AG09309 (cell line): Measurements from ENCODE around the gene P3H1.

ENCODE experiments used
- DNase-seq: peaks from one replicate; pipeline ENCODE4 v3.0.0-alpha.2; 2010; ENCODE audit warnings: low read depth
- H3K4me3 ChIP-seq: 2 replicates; pipeline ENCODE4 v1.5.1; 2011; ENCODE audit warnings: mild to moderate bottlenecking, low read depth, low read length, moderate library complexity; ENCODE audit not compliant: control insufficient read depth
- TF ChIP-seq, protein P1 (sequence below): IDR thresholded peaks from 2 replicates; pipeline ENCODE4 v1.5.1; 2011; ENCODE audit warnings: mild to moderate bottlenecking, low read depth, low read length, inconsistent platforms; ENCODE audit not compliant: insufficient read depth, control insufficient read depth; ENCODE audit errors: missing control alignments

P3H1 gene

DNA sequence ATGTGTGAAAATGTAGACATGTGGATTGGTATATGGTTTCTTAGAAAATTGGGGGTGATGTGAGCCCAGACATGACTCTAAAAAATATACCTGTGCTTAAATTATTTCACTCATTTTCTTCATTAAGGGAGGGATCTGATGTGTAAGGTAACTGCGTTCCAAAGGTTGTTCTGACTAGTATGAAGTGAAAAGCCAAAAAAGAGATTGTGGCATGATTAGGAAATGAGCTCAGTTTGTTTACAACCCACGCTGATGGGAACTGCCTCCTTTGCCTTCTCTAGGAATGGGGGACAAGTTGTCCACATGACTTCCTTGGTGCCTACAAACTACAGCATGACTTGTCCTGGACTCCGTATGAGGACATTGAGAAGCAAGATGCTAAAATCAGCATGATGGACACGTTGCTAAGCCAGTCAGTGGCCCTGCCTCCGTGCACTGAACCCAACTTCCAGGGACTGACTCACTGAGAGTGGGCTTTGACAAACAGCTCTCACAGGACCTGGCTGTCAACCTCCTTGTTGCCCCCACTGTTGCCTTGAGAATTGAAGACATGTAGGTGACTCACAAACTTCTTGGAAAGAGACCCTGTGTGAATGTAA lies 8.2 kb upstream of the P3H1 start:
- no peak for DNase-seq
- H3K4me3 ChIP-seq: no peak overlapping the region
- TF ChIP-seq, protein P1, sequence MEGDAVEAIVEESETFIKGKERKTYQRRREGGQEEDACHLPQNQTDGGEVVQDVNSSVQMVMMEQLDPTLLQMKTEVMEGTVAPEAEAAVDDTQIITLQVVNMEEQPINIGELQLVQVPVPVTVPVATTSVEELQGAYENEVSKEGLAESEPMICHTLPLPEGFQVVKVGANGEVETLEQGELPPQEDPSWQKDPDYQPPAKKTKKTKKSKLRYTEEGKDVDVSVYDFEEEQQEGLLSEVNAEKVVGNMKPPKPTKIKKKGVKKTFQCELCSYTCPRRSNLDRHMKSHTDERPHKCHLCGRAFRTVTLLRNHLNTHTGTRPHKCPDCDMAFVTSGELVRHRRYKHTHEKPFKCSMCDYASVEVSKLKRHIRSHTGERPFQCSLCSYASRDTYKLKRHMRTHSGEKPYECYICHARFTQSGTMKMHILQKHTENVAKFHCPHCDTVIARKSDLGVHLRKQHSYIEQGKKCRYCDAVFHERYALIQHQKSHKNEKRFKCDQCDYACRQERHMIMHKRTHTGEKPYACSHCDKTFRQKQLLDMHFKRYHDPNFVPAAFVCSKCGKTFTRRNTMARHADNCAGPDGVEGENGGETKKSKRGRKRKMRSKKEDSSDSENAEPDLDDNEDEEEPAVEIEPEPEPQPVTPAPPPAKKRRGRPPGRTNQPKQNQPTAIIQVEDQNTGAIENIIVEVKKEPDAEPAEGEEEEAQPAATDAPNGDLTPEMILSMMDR: no peak

DNA sequence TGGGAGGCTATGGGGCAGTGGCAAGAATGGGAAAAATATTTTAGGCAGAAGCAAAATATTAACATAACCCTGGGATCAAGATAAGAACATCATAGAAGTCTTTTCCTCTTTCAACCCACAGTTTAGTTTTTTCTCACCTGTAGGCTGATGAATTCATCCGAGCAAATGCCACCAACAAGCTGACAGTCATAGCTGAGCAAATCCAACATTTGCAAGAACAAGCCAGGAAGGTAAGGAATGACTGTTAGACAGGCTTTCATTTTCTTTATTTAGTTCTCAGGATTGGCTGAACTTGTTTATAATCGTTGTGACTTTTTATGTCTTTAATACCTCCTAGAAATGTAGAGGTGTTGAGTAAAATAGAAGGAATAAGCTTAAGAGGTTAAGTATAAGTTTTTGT lies 6.6 kb upstream of the P3H1 start:
- no peak overlapping the region for H3K4me3 ChIP-seq
- TF ChIP-seq, protein P1: no peak
- DNase-seq: no peak

DNA sequence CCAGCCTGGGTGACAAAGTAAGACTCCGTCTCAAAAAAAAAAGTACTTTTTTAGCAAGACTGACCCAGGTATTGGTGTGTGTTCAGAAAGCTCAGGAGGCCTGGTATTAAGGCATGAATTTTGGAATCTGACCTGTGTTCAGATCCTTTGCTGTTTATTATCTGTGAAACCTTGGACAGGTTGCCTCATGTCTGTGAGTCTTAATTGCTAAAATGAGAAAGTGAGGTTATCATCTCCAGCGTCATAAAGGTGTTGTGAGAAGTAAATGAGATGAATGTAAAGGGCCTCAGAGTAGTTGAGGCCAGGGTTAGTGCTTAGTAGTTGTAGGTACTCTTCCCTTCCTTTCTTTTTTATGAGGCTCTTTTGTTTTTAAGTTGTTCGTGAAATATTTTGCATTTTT lies 3.0 kb upstream of the P3H1 start:
- TF ChIP-seq, protein P1: no peak
- H3K4me3 ChIP-seq: no peak overlapping the region
- DNase-seq: no peak

DNA sequence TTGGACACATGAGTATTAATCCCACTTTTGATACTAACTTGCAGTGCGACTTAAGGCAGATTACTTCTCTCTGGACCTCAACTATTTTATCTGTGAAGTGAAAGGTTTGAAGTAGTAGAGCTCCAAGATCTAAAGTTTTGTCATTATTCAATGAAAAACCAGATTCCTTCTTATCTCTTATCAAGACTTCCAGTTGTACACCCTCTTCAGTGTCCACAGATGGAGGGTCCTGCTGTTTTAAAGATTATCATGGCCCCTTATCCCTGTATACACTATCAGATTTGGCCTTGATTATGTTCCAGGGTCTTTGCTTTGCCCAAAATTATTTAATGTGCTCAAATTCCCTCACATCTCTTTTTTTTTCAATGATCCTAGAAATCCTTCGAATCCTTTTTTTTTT lies 1.3 kb upstream of the P3H1 start:
- no peak overlapping the region; the same call in 1 of the 2 replicates for H3K4me3 ChIP-seq
- no peak for DNase-seq
- TF ChIP-seq, protein P1: no peak

DNA sequence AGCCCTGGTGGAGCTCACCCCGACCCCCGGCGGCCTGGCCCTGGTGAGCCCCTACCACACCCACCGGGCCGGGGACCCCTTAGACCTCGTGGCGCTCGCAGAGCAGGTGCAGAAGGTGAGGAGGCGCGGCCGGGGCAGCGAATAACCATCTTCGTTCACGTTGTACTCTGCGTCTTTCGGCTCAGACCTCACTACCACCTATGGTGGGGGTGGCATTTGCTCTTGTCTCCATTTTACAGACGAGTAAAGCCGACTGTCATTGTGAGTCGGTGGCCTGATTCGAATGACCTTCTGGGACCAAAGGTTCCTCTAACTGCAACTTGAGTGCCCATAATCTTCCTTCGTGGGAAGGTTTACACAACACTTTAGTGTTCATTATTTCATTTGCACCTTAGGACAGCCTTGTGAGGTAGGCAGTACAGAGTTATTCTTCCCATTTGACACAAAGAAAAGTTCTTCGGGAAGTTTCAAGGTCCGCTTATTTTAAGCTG lies 727 bp upstream of the P3H1 start:
- no peak for DNase-seq
- TF ChIP-seq, protein P1: no peak
- H3K4me3 ChIP-seq: peak overlapping the region; percentile 98

DNA sequence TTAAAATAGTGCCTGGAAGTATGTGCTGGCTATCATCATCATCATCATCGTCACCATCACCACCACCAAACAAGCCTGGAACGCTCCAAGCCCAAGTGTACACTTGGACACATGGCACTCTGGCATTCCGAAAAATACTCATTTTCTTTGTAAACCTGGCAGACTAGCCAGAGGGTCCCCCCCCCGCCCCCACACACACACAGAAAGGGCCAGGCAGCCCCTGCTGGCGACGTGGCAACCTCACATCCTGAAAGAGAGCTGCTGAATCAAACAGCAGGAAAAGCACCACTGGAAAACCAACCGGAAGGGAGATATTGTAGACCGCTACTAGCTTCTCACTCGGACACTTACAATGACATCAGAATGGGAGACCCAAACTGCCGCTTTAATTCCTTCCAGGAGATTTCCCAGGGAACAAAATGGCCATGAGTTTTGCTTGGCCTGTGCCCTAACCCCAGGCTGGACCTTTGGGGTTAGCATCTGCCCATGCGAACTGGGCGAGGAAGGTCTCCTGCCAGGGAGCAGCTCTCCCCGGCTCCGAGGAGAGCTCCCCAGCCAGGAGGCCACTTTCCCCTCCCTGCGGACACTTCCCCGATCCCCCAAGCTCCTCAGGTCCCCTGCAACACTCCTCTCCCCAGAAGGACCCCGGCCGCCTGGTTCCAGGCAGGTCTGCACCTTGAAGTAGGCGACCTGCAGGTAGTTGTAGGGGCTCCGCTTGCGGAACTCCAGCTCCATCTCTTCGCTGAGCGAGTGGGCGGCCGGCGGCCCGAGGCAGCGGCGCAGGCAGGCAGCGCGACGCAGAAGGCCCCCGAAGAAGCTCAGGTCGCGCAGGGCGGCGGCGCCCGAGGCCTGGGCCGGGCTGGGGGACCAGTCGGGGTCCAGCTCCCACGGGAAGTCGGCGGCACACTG lies 742 bp downstream of the P3H1 start:
- TF ChIP-seq, protein P1: peak; percentile 59
- peak; percentile 55 for DNase-seq
- peak overlapping the region; percentile 98 for H3K4me3 ChIP-seq
